ENCODE data around the gene STAC3.

STAC3 gene

GRCh38 chr12:57242691-57243454 is 8.1 kb downstream of the STAC3 start:
- H3K4me3 ChIP-seq (ENCODE audit: low read depth, low read length): peak overlapping the region; percentile 30
- DNase-seq (ENCODE audit: low read depth): no peak
- in situ Hi-C loops (cut with HindIII; ENCODE audit: low sequenced_read_pairs): no loop called here
- peak; percentile 63 for TF ChIP-seq CTCF (IDR thresholded peaks at IDR 0.05; ENCODE audit: low read depth, low read length, missing control alignments)

DNA sequence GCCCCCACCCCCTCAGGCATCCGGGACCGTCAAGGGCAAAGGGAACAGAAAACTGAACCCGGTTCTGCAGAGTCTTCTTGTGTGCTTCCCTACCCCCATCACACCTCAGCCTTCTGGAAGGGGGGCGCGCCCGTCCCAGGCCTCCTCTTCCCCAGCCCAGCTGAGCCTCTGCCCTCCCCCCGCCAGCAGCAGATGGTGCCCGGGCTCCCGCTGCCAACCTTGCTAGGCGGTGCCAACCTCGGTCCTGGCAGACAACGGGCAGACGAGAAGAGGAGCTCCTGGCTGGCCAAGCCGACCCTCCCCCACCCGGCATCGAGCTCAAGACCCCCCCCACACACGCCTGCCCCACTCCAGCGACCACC is 8.7 kb downstream of the STAC3 start:
- in situ Hi-C loops (cut with HindIII; ENCODE audit: low sequenced_read_pairs): no loop called here

DNA sequence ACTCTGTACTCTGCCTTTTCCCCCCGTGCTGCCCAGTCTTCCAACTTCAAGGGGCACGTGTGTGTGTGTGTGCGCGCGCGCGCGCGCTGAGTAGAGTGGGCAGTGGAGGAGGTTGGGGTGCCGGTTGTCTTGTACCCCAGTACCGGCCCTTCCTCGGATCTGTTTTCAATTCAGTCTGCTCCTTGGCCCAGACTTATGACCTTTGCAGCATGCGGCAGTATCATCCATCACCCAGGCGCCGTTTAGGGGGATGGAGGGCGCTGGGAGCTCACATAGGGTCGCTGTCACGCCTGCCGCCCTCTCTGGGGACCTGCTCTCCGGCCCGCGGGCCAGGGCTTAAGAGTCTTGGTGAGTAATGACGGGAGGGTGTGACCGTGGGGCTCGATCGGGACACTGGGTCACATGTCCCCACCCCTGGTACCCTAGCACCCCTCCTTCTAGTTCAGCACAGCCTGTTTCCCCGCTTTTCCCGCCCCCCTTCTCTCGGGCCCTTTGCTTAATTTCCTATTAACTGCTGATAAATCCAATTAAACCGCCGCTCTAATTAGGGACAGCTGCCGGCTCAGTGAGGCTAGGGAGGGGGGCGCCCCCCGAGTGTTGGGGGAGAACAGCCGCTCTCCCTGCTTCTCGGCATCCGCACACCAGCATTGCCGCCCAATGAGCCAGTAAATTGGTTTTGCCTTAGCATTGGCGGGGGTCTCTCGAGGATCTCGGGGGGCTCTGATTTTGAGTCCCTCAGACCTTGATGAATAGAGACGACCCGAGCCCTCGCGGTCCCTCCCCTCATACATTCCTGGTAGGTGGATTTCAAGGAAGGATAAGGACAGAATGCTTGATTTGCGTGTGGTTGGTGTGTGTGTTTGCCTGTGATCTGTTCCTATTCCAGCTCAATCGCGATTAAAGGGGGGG is 9.3 kb downstream of the STAC3 start:
- no peak for DNase-seq (ENCODE audit: low read depth)
- in situ Hi-C loops (cut with HindIII; ENCODE audit: low sequenced_read_pairs): no loop called here
- no peak overlapping the region for H3K4me3 ChIP-seq (ENCODE audit: low read depth, low read length)

More for the DNA sequence above, 8.7 kb downstream of the STAC3 start:
- DNase-seq (ENCODE audit: low read depth): no peak
- no peak for TF ChIP-seq CTCF (IDR thresholded peaks at IDR 0.05; ENCODE audit: low read depth, low read length, missing control alignments)
- H3K4me3 ChIP-seq (ENCODE audit: low read depth, low read length): no peak overlapping the region

GRCh38 chr12:57240926-57241401 is 10.0 kb downstream of the STAC3 start:
- H3K4me3 ChIP-seq (ENCODE audit: low read depth, low read length): peak overlapping the region; percentile 49
- in situ Hi-C loops (cut with HindIII; ENCODE audit: low sequenced_read_pairs): no loop called here
- no peak for DNase-seq (ENCODE audit: low read depth)
- no peak for TF ChIP-seq CTCF (IDR thresholded peaks at IDR 0.05; ENCODE audit: low read depth, low read length, missing control alignments)

More for the DNA sequence above, 9.3 kb downstream of the STAC3 start:
- TF ChIP-seq CTCF (IDR thresholded peaks at IDR 0.05; ENCODE audit: low read depth, low read length, missing control alignments): no peak

GRCh38 chr12:57240066-57240921 is 10.7 kb downstream of the STAC3 start:
- in situ Hi-C loops (cut with HindIII; ENCODE audit: low sequenced_read_pairs): no loop called here
- TF ChIP-seq CTCF (IDR thresholded peaks at IDR 0.05; ENCODE audit: low read depth, low read length, missing control alignments): no peak
- H3K4me3 ChIP-seq (ENCODE audit: low read depth, low read length): peak overlapping the region; percentile 49
- no peak for DNase-seq (ENCODE audit: low read depth)
